Smooth muscle cell of the brain vasculature (primary cell): Measurements from ENCODE around the gene C1D.
"Not testable (repeated sequence)": the region's sequence is repeated elsewhere in the genome, so short reads cannot be mapped to it uniquely, and the experiment has no call there.

Source experiments
- DNase-seq: peaks from one replicate; pipeline ENCODE4 v3.0.0-alpha.2; 2012; ENCODE audit warnings: low read depth, low spot score

C1D gene

DNA sequence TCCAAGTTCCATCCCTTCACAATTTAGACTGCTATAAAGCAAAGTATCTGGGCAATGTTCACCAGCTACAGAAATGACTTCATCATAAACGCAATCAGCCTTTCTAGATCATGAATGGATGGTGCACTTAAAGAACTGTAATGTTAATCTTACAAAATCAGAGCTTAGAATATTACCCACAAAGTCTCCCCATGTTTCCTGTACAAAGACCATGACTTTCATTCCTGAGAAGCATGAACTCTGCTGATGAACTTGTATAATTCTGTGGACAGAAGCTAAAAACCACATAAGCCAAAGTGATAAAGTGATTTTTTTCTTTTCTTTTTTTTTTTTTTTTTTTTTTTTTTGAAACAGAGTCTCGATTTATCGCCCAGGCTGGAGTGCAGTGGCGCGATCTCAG lies 53.3 kb downstream of the C1D start:
- no peak for DNase-seq

DNA sequence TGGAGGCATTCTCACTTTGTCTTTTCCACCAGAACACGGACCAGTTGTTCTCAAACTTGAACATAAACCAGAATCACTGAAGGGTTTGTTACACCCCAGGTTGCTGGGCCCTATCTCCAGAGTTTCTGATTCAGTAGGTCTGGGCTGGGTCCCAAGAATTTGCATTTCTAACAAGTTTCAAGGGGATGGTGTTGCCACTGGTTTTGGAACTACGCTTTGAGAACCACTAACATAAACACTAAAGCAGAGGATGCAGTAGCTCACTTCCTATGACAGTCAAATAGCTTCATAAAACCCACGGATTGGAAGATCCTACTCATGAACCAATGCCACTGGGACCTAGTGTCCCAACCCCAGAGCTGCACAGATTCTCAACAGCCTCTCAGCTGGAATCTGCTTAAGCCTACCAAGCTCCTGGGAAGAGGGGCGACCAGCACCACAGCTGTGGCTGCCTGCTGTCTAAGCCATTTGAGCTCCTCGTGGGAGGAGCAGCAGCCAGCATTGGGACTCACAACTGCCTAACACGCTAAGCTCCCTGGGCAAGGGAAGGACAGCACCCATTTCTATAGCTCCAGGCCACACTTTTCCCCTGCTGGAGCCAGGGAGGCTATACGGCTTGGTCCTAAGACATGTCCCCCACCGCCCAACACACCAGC lies 62.5 kb downstream of the C1D start:
- DNase-seq: no peak

DNA sequence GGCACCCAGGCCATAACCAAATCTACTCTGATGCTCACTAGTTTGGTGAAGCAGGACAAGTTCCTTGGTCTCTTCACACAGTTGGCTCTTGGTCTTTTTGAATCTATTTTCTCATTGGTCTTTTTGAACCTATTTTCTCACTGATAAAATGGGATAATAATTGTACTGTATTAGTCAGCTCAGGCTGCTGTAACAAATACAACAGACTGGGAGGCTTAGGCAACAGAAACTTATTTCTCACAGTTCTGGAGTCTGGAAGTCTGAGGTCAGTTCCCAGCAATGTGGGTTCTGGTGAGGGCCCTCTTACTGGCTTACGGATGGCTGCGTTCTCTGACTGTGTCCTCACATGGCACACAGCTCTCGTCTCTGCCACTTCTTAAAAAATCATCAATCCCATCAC lies 63.5 kb downstream of the C1D start:
- DNase-seq: no peak

DNA sequence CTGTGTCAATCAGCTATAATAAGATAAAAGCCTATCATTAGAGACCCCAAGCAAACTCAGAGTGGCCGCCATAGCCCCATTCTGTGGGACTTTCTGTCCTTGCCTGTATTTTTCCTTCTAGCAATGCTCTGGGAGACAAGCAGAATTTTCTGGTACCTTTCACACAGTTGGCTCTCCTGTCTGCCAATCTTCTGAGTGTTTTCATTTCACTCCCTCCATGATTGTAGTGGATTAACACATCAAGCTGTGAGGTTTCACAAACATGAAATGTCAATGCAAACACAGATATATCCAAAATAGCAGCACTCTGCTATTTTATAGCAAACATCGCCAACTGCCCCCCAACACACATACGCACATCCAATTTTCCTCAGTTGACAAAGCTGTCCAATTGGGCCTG lies 64.9 kb downstream of the C1D start:
- no peak for DNase-seq

DNA sequence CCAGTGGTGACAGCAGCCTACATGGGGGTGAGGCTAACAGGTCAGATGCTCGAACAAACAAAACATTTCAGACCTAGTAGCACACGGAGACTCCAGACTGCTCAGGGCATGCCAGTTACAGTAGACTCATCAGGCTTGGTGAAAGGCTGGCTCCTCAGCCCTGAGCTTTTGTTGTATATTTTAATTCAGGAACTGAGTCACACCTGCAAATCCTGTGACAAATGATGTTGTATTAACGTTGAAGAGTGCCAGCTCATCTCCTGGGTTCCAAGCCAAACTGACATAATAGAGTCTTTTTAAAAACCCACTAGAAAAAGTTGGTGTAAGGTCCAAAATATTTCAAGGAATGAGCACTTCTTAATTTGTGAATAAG lies 65.3 kb downstream of the C1D start:
- no peak for DNase-seq

DNA sequence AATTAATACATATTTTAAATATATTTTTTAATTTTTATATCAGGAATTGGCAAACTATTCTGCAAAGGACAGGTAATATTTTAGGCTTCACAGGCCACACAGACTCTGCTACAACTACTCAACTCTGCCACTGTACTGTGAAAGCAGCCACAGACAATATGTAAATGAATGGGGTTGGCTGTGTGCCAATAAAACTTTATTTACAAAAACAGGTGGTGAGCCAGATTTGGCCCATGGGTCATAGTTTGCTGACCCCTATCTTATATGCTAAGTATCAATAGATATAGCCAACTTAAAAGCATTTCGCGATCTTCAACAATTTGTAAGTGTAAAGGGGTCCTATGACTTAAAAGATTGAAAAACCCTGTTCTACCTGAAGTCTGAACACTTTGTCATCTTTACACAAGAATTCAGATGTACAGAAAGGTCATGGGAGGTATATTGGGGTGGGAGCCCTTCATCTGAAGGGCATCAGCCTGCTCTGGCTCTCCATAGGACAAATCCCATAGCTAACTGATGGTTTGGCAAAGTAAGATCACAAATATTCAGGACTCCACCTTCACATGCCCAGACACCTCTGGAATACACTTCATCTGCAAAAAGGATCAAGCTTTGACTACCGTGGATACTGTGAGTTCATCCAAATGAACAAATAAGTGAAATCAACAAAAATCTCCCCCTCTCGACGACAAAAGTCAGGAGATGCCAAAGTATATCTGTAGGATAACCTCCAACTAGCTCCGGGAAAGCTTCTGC lies 65.9 kb downstream of the C1D start:
- no peak for DNase-seq

DNA sequence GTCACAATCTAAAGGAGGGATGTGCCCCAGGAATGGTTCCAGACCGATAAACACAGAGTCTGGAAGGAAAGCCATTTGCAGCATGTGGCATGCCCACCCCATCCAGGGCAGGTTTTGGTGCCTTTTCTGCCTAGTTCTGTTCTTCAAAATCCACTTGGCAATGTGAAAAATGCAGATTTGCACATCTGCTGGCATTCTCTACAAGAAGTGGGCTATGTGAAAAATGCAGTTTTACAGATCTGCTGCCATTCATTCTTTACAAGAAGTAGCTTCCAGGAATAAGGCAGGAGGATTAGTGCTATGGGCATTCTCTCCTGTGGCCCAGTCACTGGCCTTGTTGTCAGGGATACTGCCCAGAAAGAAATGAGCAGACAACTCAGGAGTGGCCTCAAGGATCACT lies 68.1 kb downstream of the C1D start:
- DNase-seq: no peak

DNA sequence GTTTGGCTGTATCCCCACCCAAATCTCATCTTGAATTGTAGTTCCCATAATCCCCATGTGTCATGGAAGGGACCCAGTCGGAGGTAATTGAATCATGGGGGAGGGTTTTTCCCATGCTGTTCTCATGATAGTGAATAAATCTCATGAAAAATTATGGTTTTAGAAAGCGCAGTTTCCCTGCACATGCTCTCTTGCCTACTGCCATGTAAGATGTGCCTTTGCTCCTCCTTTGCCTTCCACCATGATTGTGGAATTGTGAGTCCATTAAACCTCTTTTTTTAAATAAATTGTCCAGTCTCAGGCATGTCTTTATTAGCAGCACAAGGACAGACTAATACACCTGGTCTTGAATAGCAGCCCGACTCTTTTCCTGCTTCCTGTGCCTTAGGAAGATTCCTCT lies 68.7 kb downstream of the C1D start:
- DNase-seq: not testable (repeated sequence)

DNA sequence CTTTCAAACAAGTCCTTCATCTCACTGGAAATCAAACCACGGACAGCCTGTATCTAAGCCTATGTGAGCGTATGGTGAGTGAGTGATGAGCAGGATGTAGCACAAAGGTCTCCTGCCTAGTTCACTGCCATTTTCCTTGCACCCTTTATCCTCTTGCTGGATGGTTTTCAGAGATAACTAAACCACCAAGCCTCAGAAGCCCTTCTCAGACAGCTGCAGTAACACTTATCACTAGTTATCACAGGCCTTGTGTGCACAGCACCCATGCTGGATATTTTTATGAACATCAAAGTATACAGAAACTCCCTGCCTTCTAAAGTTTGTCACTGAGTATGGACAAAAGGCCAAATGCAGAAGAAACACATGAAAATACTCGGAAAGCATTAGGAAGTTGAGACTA lies 69.5 kb downstream of the C1D start:
- DNase-seq: no peak

DNA sequence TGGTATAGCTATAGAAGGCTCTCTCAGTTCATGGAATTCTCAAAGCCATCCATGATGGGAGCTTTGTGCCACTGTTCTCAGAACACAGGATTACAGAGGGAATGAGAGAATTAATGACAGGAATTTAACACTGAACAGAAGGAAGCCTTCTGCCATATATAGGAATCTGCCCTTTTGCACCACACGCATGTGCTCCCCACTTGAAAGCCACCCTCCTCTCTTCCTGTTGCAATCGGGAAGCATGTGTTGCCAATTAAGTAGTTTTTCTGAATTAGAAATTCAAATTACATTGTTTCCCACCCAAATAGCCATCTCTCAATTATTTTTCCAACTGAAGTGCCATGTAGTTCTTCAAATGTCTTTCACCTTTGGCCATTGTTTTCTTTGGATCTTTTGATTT lies 71.3 kb downstream of the C1D start:
- no peak for DNase-seq
